Measurements from ENCODE around the gene MSLN.

Gene MSLN

GRCh38 chr16:729768-730665 is 30.5 kb upstream of the MSLN start:
- H2AFZ ChIP-seq (ENCODE audit: low read length, unreplicated experiment): no peak overlapping the region
- no peak overlapping the region for H3K27ac ChIP-seq (ENCODE audit: low read depth, low read length)
- no peaks in the 10 kb centered on the region for H3K36me3 ChIP-seq (ENCODE audit: insufficient read depth, low read length)
- no peaks in the 10 kb centered on the region for H3K27me3 ChIP-seq (ENCODE audit: insufficient read depth, low read length)
- no peaks in the 10 kb centered on the region for H3K79me2 ChIP-seq (ENCODE audit: control insufficient read depth, insufficient read depth, low read length, unreplicated experiment)
- H3K4me1 ChIP-seq (ENCODE audit: control insufficient read depth, insufficient read depth, low read length, unreplicated experiment): peaks cover 4% of the 10 kb centered on the region
- no peak overlapping the region for H3K4me3 ChIP-seq (ENCODE audit: low read depth, low read length)

GRCh38 chr16:730666-731509 is 29.6 kb upstream of the MSLN start:
- H3K27ac ChIP-seq (ENCODE audit: low read depth, low read length): no peak overlapping the region
- no peaks in the 10 kb centered on the region for H3K36me3 ChIP-seq (ENCODE audit: insufficient read depth, low read length)
- no peaks in the 10 kb centered on the region for H3K79me2 ChIP-seq (ENCODE audit: control insufficient read depth, insufficient read depth, low read length, unreplicated experiment)
- H3K4me1 ChIP-seq (ENCODE audit: control insufficient read depth, insufficient read depth, low read length, unreplicated experiment): peaks cover 4% of the 10 kb centered on the region
- no peak overlapping the region for H3K4me3 ChIP-seq (ENCODE audit: low read depth, low read length)
- H3K27me3 ChIP-seq (ENCODE audit: insufficient read depth, low read length): no peaks in the 10 kb centered on the region
- no peak overlapping the region for H2AFZ ChIP-seq (ENCODE audit: low read length, unreplicated experiment)

GRCh38 chr16:732332-732731 is 28.2 kb upstream of the MSLN start:
- Histone ChIP-seq H3K27me3 (ENCODE audit: insufficient read depth, low read length) (no peaks in the 10 kb centered on the region), H3K27ac (ENCODE audit: low read depth, low read length) (no peak overlapping the region), H2AFZ (ENCODE audit: low read length, unreplicated experiment) (no peak overlapping the region), H3K79me2 (ENCODE audit: control insufficient read depth, insufficient read depth, low read length, unreplicated experiment) (no peaks in the 10 kb centered on the region), H3K4me1 (ENCODE audit: control insufficient read depth, insufficient read depth, low read length, unreplicated experiment) (no peaks in the 10 kb centered on the region), H3K4me3 (ENCODE audit: low read depth, low read length) (no peak overlapping the region), H3K36me3 (ENCODE audit: insufficient read depth, low read length) (no peaks in the 10 kb centered on the region)

- no peak overlapping the region for H2AFZ ChIP-seq (ENCODE audit: low read length, unreplicated experiment)
- H3K4me1 ChIP-seq (ENCODE audit: control insufficient read depth, insufficient read depth, low read length, unreplicated experiment): no peaks in the 10 kb centered on the region
- H3K4me3 ChIP-seq (ENCODE audit: low read depth, low read length): no peak overlapping the region
- no peaks in the 10 kb centered on the region for H3K27me3 ChIP-seq (ENCODE audit: insufficient read depth, low read length)
- no peaks in the 10 kb centered on the region for H3K36me3 ChIP-seq (ENCODE audit: insufficient read depth, low read length)
- no peaks in the 10 kb centered on the region for H3K79me2 ChIP-seq (ENCODE audit: control insufficient read depth, insufficient read depth, low read length, unreplicated experiment)
- no peak overlapping the region for H3K27ac ChIP-seq (ENCODE audit: low read depth, low read length)
These were observed 27.6 kb upstream of the MSLN start for GRCh38 chr16:732936-733335.

GRCh38 chr16:733382-734207 is 26.9 kb upstream of the MSLN start:
- H3K36me3 ChIP-seq (ENCODE audit: insufficient read depth, low read length): no peaks in the 10 kb centered on the region
- H2AFZ ChIP-seq (ENCODE audit: low read length, unreplicated experiment): no peak overlapping the region
- H3K4me1 ChIP-seq (ENCODE audit: control insufficient read depth, insufficient read depth, low read length, unreplicated experiment): no peaks in the 10 kb centered on the region
- H3K79me2 ChIP-seq (ENCODE audit: control insufficient read depth, insufficient read depth, low read length, unreplicated experiment): no peaks in the 10 kb centered on the region
- H3K27me3 ChIP-seq (ENCODE audit: insufficient read depth, low read length): no peaks in the 10 kb centered on the region
- H3K4me3 ChIP-seq (ENCODE audit: low read depth, low read length): no peak overlapping the region
- H3K27ac ChIP-seq (ENCODE audit: low read depth, low read length): no peak overlapping the region

GRCh38 chr16:734208-734980 is 26.1 kb upstream of the MSLN start:
- no peak overlapping the region for H3K4me3 ChIP-seq (ENCODE audit: low read depth, low read length)
- H3K27me3 ChIP-seq (ENCODE audit: insufficient read depth, low read length): no peaks in the 10 kb centered on the region
- H2AFZ ChIP-seq (ENCODE audit: low read length, unreplicated experiment): no peak overlapping the region
- no peak overlapping the region for H3K27ac ChIP-seq (ENCODE audit: low read depth, low read length)
- no peaks in the 10 kb centered on the region for H3K79me2 ChIP-seq (ENCODE audit: control insufficient read depth, insufficient read depth, low read length, unreplicated experiment)
- H3K4me1 ChIP-seq (ENCODE audit: control insufficient read depth, insufficient read depth, low read length, unreplicated experiment): no peaks in the 10 kb centered on the region
- no peaks in the 10 kb centered on the region for H3K36me3 ChIP-seq (ENCODE audit: insufficient read depth, low read length)

- no peak overlapping the region for H3K4me3 ChIP-seq (ENCODE audit: low read depth, low read length)
These were observed 25.3 kb upstream of the MSLN start for GRCh38 chr16:734981-735881.

GRCh38 chr16:735982-736453 is 24.5 kb upstream of the MSLN start:
- Histone ChIP-seq H3K27ac (ENCODE audit: low read depth, low read length) (no peak overlapping the region), H2AFZ (ENCODE audit: low read length, unreplicated experiment) (no peak overlapping the region), H3K79me2 (ENCODE audit: control insufficient read depth, insufficient read depth, low read length, unreplicated experiment) (peaks cover 6% of the 10 kb centered on the region), H3K4me1 (ENCODE audit: control insufficient read depth, insufficient read depth, low read length, unreplicated experiment) (no peaks in the 10 kb centered on the region), H3K4me3 (ENCODE audit: low read depth, low read length) (no peak overlapping the region), H3K36me3 (ENCODE audit: insufficient read depth, low read length) (no peaks in the 10 kb centered on the region), H3K27me3 (ENCODE audit: insufficient read depth, low read length) (no peaks in the 10 kb centered on the region)

More at GRCh38 chr16:734981-735881, 25.3 kb upstream of the MSLN start:
- Histone ChIP-seq H3K27me3 (ENCODE audit: insufficient read depth, low read length) (no peaks in the 10 kb centered on the region), H3K27ac (ENCODE audit: low read depth, low read length) (no peak overlapping the region), H3K79me2 (ENCODE audit: control insufficient read depth, insufficient read depth, low read length, unreplicated experiment) (peaks cover 1% of the 10 kb centered on the region), H2AFZ (ENCODE audit: low read length, unreplicated experiment) (no peak overlapping the region), H3K36me3 (ENCODE audit: insufficient read depth, low read length) (no peaks in the 10 kb centered on the region), H3K4me1 (ENCODE audit: control insufficient read depth, insufficient read depth, low read length, unreplicated experiment) (no peaks in the 10 kb centered on the region)

- Histone ChIP-seq H3K36me3 (ENCODE audit: insufficient read depth, low read length) (no peaks in the 10 kb centered on the region), H3K4me1 (ENCODE audit: control insufficient read depth, insufficient read depth, low read length, unreplicated experiment) (no peaks in the 10 kb centered on the region), H3K27ac (ENCODE audit: low read depth, low read length) (no peak overlapping the region)
These were observed 23.5 kb upstream of the MSLN start for GRCh38 chr16:736936-737481.

More at GRCh38 chr16:736936-737481, 23.5 kb upstream of the MSLN start:
- peaks cover 6% of the 10 kb centered on the region for H3K79me2 ChIP-seq (ENCODE audit: control insufficient read depth, insufficient read depth, low read length, unreplicated experiment)
- no peaks in the 10 kb centered on the region for H3K27me3 ChIP-seq (ENCODE audit: insufficient read depth, low read length)
- no peak overlapping the region for H3K4me3 ChIP-seq (ENCODE audit: low read depth, low read length)
- H2AFZ ChIP-seq (ENCODE audit: low read length, unreplicated experiment): no peak overlapping the region
